GM12872 (cell line): Measurements from ENCODE around the gene SHC4.

Experiments used
- CTCF ChIP-seq: IDR thresholded peaks from 3 replicates; pipeline ENCODE4 v1.5.1; 2011; ENCODE audit warnings: low read depth, mild to moderate bottlenecking, low read length, moderate library complexity; ENCODE audit not compliant: insufficient read depth

SHC4 gene

GRCh38 chr15:48876057-48876456 is 87.7 kb downstream of the SHC4 start:
- no peak for TF ChIP-seq CTCF

- no peak for TF ChIP-seq CTCF
These were observed 88.3 kb downstream of the SHC4 start for GRCh38 chr15:48875241-48875960.

- no peak for TF ChIP-seq CTCF
These were observed 91.1 kb downstream of the SHC4 start for GRCh38 chr15:48872632-48873031.

- TF ChIP-seq CTCF: no peak
These were observed 92.2 kb downstream of the SHC4 start for GRCh38 chr15:48871542-48871941.

GRCh38 chr15:48869966-48870365 is 93.8 kb downstream of the SHC4 start:
- TF ChIP-seq CTCF: no peak

GRCh38 chr15:48868536-48868935 is 95.2 kb downstream of the SHC4 start:
- TF ChIP-seq CTCF: no peak

- no peak for TF ChIP-seq CTCF
These were observed 95.7 kb downstream of the SHC4 start for GRCh38 chr15:48868023-48868422.
